NCI-H2227 (cell line): ENCODE measurements around the gene MN1.
"Not testable (repeated sequence)": the region's sequence is repeated elsewhere in the genome, so short reads cannot be mapped to it uniquely, and the experiment has no call there.

Experiments used
- DNase-seq: peaks from one replicate; lab custom pipeline; 2025; ENCODE audit not compliant: unreplicated experiment; lab: John Stamatoyannopoulos, UW

The MN1 gene

DNA sequence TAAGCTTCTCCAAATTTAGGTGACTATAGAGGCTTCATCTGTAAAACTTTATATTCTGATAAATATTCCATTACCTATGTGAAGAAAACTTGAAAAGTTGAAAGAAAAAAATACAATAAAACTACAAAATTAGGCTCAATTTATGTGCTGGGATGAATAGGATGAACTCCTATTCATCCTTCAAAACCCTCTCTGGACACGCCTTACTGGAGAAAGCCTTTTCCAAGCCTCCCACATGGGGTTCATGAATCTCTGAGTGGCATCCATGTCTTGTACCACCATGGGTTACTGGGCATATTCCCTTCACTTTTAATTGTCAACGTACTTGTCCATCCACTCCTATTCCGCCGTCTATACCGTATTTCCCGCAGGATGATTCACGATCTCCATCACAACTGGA lies 55.7 kb downstream of the MN1 start:
- no peak for DNase-seq

DNA sequence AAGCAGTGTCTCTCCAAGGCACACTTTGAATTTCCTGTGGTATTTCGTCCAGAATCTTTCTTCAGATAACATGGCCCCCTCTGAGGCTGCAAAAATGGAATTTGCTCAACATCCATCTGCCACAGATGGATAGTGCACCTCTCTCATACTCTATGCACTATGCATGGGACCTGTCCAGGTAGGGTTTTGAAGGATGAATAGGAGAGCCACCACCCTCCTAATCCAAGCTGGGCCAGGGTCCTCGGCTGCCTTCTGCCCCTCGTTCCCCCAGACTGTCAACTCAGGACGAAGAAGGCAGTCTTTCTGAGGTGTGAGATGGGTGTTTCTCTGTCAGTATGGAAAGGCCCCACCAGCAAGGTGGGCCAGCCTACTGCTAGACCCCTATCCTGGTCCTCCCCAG lies 56.4 kb downstream of the MN1 start:
- no peak for DNase-seq

DNA sequence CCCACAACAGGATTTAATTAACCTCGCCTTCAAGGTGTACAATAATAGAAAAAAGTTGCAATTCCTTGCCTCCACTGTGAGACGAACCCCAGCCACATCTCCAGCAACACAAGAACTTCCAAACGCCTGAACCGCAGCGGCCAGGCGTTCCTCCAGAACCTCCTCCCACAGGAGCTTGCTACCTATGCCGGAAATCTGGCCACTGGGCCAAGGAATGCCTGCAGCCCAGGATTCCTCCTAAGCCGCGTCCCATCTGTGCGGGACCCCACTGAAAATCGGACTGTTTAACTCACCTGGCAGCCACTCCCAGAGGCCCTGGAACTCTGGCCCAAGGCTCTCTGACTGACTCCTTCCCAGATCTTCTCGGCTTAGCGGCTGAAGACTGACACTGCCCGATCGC lies 57.5 kb downstream of the MN1 start:
- not testable (repeated sequence) for DNase-seq

DNA sequence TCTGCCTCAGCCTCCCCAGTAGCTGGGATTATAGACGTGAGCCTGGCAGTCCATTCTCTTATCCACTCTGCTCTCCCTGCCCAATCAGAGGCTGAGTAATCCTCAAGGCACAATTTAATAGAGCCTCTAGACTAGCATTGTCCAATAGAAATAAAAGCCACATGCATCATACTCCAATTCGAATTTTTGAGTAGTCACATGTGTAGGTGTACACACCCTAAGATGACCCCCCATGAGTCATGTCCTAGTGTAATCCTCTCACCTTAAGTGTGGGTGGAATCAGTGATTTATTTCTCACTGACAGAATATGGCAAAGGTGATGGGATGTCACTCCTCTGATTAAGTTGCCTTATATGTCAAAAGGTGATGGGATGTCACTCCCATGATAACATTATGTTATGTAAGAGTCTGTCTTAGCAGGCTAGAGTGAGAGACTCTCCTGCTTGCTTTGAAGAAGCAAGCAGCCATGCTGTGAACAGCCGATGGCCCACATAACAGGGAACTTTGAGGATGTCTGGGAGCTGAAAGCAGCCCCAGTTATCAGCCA lies 61.3 kb downstream of the MN1 start:
- DNase-seq: no peak

DNA sequence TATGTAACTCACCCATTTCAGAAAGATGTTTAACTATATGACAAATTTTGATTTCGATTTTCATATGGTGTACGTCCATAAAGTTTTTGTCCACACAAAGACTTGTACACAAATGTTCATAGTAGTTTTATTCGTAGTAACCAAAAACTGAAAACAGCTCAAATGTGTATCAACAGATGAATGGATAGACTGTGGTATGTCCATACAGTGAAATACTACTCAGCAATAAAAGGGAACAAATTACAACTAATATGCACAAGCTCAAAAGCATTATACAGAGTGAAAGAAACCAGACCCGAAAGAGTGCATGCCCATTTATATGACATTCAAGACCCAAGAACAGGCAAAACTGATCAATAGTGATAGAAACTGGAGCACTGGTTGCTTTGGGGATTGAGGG lies 64.0 kb downstream of the MN1 start:
- no peak for DNase-seq

DNA sequence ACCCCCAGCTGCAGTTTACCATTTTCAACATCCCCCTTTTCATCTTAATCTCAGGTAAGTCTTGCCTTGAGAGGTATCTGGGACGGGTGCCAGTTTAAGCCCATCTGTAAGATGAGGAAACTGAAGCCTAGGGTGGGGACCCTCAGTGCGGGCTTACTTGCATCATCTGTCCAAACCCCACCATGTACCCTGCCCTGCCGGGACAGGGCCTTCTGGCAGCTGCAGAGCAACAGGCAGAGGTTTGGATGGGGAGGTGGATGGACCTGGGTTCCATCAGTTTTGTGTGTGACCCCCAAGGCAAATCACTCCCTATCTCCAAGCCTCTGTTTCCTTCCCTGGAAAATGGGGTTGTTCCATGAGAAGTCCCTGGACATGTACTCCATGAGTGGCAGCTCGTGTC lies 67.5 kb downstream of the MN1 start:
- DNase-seq: no peak

DNA sequence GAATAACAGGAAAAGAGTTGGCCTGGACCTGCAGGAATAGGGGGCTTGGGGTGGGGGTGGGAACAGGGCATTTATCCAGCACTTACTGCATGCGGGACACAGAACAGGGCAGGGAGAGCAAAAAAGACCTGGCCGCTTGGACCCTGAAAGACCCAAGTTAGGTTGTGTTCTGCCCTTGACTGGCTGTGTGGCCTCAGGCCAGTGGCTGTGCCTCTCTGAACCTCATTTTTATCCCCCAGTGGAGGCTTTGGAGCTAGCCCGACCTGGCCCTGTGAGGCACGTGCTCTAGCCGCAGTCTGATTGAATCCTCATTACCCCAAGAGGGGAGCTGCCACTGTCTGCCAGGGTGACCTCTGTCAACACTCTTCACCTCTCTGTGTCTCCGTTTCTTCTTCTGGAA lies 68.7 kb downstream of the MN1 start:
- DNase-seq: no peak

DNA sequence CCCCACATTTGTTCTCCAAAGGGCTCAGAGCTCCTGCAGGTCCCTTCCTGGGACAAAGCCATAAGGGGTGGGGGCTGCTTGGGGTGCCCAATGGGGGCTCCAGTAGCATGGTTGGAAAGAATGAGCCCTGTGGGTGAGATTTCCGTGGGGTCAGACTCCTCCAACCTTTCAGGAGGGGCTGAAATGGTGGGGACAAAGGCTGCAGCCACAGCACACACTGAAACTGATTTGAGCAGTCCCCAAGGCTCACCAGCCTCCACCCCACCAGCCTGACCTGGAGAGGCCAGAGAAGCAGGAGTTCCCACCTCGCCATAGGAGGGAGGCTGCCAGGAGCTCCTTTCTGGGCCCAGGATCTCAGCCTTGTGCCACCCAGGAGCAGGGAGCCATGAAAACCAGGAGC lies 69.2 kb downstream of the MN1 start:
- DNase-seq: no peak

DNA sequence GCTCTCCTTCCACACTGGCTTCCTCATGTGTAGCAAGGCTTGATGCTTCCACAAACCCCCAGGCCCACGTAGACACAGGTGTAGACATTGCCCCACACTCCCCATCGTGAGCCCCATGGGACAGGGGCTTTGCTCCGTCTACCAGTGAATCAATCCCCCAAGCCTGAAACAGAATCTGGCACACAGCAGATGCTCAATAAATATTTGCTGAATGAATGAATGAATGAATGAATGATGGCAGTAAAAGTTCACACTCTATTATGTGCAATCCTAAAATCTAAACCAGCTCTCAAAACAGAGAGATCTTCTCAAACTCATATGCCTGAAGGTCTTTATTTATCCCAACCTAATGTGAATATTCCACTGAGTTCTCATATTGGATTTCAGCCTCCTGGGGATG lies 69.9 kb downstream of the MN1 start:
- DNase-seq: no peak

DNA sequence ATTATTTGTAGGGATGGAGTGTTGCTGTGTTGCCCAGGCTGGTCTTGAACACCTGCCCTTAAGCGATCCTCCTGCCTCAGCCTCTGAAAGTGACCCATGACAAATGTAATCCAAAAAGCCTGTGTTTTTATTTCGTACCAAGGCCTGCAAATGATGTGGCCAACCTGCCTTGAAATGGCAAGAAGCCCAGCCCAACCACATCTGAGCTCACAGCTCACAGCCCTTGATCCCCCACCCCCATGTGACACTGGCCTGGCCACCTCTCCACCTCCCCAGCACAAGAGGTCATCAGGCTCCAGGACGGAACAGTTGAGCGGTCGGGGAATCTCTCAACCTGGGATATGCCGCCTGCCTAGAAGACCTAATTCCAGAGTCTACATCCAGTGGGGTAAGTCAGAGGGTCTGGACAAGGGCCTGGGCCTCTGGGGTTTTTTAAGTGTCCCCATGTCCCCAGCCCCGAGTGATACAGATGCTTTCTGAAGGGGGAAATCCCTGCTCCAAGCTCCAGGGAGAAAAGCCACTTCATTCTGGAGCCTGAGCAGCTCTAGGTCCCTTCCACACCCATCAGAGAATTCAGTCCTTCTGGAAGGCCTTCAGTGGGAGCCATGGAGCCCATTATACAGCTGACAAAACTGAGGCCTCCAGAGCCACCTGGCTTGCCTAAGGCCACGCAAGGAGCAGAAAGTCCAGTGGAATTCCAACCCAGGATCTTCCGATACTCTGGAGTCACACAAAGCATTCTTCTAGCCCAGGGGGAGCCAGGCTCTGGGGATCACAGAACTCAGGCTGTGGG lies 70.7 kb downstream of the MN1 start:
- DNase-seq: no peak

DNA sequence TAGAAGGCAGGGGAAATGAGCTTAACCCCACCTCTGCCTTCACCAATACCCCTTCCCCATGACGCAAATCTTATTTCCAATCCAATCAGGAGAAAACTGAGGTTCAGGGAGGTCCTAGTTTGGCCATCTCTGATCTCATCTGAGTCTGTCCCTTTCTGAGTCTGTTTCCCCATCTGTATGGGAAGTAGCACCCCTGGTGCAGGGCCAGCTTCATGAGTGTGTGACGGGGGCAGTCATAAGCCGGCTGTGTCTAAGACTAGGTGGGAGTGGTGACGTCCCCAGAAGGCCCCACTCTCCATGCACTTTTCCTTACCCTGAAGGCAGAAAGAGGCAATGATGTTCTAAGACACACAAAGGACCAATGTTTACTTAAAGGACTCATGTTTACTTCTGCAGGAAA lies 72.3 kb downstream of the MN1 start:
- DNase-seq: no peak

DNA sequence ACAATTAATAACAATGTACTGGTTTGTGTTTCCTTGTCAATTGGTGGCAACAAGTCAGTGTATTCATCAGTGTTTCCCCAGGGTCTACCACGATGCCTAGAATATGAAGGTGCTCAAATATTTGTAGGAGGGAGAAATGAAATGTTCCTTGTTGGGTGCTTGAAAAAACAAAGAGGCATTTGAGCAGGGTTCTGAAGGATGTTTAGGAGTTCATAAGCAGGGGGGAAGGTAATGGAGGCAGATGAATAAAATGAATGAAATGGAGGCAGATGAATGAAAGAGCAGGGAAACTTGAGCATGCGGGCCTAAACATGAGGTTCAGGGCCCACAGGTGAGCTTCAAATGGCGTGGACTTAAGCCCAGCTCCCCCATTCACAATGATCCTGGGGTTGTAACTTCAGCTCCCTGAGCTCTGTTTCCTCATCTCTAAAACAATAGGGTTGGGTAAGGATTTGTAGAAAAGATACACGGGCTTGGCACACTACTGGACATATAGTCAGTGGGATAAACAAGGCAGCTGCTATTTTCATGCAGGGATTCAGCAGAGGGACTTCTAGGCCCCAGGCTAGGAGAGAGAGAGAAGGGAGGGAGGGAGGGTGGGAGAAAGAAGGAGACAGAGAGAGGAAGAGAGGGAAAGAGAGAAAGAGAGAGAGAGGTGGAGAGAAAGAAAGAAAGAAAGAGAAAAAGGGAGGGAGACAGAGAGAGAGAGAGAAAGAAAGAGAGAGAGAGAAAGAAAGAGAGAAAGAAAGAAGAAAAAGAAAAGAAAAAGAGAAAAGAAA lies 73.7 kb downstream of the MN1 start:
- no peak for DNase-seq

DNA sequence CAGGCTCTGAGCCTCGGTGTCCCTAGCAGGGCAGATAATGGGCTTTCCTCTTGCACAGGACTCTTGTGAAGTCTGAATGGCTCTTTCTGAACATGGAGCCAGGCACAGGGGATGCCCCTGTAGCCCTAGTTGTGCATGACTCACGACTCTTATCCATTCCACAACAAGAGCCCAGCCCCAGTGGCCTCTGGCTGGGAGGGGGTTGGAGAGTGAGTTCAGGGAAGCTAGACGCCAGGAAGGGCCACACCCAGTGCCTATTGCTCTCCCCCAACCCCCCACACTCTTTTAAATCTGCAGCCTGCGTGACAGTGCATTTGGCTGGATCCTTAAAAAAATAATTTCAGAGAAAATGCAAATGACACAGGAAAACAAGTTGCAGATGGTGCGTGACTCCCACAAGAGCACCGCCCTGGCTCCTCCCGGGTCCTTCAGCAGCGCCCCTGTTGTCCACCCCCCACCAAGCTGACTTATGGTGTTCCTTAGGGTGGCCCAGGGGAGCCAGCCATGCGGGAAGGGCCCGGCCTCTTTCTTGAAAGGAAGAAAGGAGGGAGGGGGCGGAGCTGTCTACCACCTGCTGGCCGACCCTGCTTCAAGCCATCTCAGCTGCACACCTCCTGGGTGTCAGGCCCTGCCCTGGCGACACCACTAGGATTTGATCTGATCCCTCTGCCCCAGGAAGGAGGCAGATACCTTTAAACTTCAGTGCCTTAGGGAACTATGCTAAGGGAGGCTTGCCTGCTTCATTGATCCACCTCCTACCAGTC lies 74.7 kb downstream of the MN1 start:
- DNase-seq: no peak

DNA sequence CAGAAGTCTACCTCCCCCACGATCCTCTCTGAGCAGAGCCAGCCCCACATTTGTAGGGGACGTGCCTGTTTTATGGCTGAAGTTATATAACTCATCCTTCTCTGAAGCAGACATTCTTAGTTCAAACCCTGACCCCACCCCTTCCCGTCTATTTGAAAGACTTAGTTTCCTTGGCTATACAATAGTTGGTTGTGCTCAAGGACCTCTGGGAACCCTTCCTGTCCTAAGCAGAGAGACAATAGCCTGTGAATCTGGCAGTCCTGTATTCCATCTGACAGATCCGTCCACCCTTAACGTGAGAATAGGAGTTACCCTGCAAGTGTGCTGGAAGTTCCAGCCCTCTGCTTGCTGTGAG lies 75.2 kb downstream of the MN1 start:
- DNase-seq: no peak

DNA sequence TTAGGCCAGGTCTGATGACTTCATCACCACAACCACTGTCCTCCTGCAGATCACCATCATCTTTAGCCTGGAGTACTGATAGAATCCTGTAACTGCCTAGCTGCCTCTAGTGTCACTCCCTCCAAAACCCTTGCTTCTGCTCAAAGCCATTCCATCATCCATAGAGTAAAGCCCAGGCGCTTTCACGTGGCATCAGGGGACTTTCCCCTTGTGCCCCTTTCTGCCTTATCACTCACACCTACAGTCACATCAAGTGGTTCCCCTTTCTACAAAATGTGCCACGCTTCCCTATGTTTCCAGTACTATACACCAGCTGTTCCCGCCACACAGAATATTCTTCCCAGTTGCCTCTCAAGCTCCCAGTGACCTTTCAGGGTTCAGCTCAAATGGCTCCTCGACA lies 75.9 kb downstream of the MN1 start:
- DNase-seq: no peak

DNA sequence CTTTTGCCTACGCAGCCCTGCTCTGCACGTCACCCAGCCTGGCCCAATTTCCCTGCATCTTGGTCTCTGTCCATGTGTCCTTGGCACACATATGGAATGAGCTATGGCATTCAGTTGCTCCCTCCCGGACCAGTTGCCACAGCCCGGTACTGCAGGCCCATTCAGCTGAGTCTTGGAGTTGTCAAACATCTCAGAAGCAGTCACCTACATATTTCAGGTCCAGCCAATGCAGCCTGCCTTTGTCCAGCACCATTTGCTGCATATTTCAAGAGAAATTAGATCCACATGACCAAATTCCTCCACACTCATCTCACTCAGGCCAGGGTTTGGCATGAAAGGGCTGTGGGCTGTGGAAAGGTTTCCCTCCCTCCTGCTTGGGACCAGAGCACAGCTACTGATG lies 76.8 kb downstream of the MN1 start:
- no peak for DNase-seq

DNA sequence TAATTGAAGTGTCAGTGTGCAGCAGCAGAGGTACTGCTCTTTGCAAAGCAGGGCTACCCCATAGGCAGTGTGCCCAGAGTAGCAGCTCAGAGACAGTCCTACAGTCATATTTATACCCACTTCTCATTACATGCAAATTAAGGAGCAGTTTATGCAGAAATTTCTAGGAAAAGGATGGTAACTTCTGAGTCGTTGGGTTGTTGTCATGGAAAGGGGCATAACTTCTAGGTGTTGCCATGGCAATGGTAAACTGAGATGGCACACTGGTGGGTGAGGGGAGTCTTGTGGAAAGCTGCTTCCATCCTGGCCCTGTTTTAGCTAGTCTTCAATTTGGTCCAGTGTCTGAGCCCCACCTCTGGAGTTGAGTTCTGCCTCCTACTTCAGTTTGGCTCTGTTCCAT lies 77.4 kb downstream of the MN1 start:
- DNase-seq: no peak

DNA sequence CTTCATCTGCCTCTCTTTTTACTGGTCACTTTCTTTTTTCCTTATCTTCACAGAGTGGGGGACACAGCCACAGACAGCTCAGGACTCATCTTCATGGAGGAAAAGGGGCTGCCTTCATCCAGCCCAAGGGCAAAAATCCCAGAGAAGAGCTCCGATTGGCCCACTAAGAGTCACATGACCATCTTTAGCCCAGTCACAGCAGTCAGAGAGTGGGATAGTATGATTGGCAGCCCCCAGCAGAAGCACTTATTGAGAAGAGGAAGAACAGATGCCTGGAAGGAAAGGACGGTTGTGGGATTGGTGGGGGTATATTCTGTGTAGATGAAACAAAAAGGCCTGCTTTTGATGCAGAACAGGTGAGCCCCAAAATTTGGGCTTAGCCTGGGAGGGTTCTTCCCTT lies 77.8 kb downstream of the MN1 start:
- DNase-seq: no peak

DNA sequence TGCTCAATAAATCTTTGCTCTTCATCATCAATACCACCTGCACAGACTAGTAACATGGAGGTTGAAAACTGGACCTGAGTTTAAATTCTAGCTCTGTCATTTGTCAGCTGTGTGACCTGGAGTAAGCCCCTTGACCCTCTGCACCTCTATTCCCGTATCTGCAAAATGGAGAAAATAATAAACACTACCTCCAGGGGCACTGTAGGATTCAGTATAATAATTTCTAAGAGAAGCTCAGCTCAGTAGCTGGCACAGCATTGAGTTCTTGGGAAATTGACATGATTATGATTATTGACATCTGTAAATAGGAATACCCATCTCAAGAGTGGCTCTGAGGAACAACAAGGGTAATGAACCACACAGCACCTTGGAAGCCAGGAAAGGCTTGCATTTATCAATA lies 78.4 kb downstream of the MN1 start:
- DNase-seq: no peak

DNA sequence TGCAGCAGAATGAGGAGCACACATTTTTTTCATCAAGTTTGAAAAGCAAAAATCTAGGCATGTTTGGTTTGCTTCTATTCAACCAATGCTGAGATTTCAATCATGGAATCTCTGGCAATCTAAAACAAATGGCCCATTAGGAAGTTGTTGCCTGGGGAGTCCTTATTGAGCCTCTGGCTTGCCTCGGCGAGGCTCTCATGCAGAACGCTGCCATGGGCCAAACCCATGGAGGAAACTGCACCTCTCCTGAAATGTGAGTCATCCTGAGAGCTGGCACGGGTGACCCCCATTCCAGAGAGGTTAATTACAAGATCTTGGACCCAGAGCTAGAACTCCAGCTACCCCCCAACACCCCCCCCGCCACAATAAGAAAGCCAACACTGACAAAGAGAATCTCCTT lies 80.7 kb downstream of the MN1 start:
- no peak for DNase-seq

DNA sequence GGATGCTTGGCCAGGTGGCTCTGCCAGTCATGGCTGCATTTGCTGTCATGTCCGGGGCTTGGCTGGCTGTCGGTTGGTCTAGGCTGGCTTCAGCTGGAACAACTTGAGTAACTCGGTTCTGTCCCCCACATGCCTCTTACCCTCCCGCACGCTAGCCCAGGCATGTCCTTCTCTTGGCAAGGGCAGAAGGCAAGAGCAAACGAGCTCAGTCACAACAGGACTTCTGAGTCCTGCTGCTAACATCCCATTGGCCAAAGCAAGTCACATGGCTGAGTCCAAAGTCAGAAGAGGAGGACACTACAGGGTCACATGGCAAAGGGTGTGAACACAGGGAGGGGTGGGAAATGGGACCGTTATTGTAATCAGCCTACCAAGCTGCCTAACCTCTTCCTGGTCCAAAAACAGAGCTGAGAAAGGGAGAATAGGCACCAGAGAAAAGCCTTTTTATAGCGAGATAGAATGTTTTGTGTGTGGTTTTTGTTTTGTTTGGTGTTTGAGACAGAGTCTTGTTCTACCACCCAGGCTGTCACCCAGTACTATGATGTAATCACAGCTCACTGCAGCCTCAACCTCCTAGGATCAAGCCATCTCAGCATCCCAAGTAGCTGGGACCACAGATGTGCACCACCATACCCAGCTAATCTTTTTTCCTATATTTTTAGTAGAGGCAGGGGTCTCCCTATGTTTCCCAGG lies 81.9 kb downstream of the MN1 start:
- DNase-seq: no peak
